HCT116 (cell line): Measurements from ENCODE around the gene FHIT. TPM values are rescaled to one million over a fixed set of nuclear protein-coding genes. Genes with fewer than 3 reads are reported as not detected.

ENCODE experiments used
- ATAC-seq: fragments of 200-7000 bp; cut with Tn5 transposase; 2 replicates; pipeline ENCODE4 v1.9.1; 2020; ENCODE audit warnings: mild to moderate bottlenecking, moderate library complexity
- BruUV-seq: library from RNA; stranded (reverse); fragments of 400-500 nt; replicated peaks from 2 replicates; lab custom pipeline; 2021; lab: Mats Ljungman, UMichigan
- CTCF ChIA-PET: fragments of 300-600 bp; sonication (Branson Sonifier 250); formaldehyde crosslinking; loops from one replicate; lab custom pipeline; 2021; ENCODE audit warnings: antibody characterized with exemption; lab: Charles Lee
- POLR2A ChIA-PET: fragments of 300-600, 350-600 bp; sonication (Branson Sonifier 250); formaldehyde crosslinking; loops from one replicate; lab custom pipeline; 2021; ENCODE audit warnings: antibody characterized with exemption; lab: Charles Lee
- RAD21 ChIA-PET, 2 experiments: fragments of 300-600 bp; sonication (Branson Sonifier 250); formaldehyde crosslinking; loops; one replicate each; lab custom pipeline; 2023; ENCODE audit warnings: low total read pairs in 2 of 2; ENCODE audit not compliant: uncharacterized antibody in 2 of 2, unreplicated experiment in 2 of 2, low non-redundant PET in 1 of 2; lab: Charles Lee
- DNase-seq: peaks from one replicate; pipeline ENCODE4 v3.0.0-alpha.2; 2010; ENCODE audit warnings: low read depth, low spot score
- H2AFZ ChIP-seq: fragments of 200-600 bp; shearing (Covaris generic), sonication (generic); 2 replicates; pipeline ENCODE4 v1.6.1; 2017; ENCODE audit warnings: low read depth, mixed run types, mixed read lengths, antibody characterized with exemption, low read length; ENCODE audit not compliant: poor library complexity, severe bottlenecking
- H3K27ac ChIP-seq: 2 replicates; pipeline ENCODE4 v1.5.1; 2012; ENCODE audit warnings: low read depth, low read length
- H3K27me3 ChIP-seq: fragments of 200-600 bp; sonication (generic); 2 replicates; pipeline ENCODE4 v1.6.1; 2016; ENCODE audit warnings: mixed run types, low read length, mixed read lengths; ENCODE audit not compliant: insufficient read depth
- H3K36me3 ChIP-seq, 2 experiments: fragments of 200-500 bp in 1 of 2; fragments of 200-600 bp in 1 of 2; sonication (Bioruptor generic) in 1 of 2; sonication (generic) in 1 of 2; 2 replicates each; pipeline versions ENCODE4 v1.5.1 to v1.6.1; 2014 to 2016; ENCODE audit warnings: low read length in 2 of 2, inconsistent platforms in 1 of 2, mixed read lengths in 1 of 2, mixed run types in 1 of 2; ENCODE audit not compliant: insufficient read depth in 2 of 2, control insufficient read depth in 1 of 2
- H3K4me1 ChIP-seq, 2 experiments: fragments of 200-600 bp in 1 of 2; sonication (generic) in 1 of 2; 2 replicates each; pipeline versions ENCODE4 v1.5.1 to v1.6.1; 2012 to 2017; ENCODE audit warnings: low read length in 2 of 2, inconsistent platforms in 1 of 2, mild to moderate bottlenecking in 1 of 2, mixed read lengths in 1 of 2, mixed run types in 1 of 2, moderate library complexity in 1 of 2; ENCODE audit not compliant: insufficient read depth in 2 of 2, control insufficient read depth in 1 of 2
- H3K4me2 ChIP-seq: fragments of 200-600 bp; sonication (generic); 2 replicates; pipeline ENCODE4 v1.6.1; 2017; ENCODE audit warnings: mixed run types, low read length, mixed read lengths
- H3K4me3 ChIP-seq, 2 experiments: fragments of 200-600 bp in 1 of 2; sonication (generic) in 1 of 2; replicated peaks in 1 of 2; 2 replicates each; pipeline ENCODE4 v1.5.1; 2011 to 2016; ENCODE audit warnings: low read length in 2 of 2, control low read depth in 1 of 2, low read depth in 1 of 2, mild to moderate bottlenecking in 1 of 2, mixed read lengths in 1 of 2, mixed run types in 1 of 2
- H3K79me2 ChIP-seq: fragments of 200-600 bp; sonication (generic); 2 replicates; pipeline ENCODE4 v1.6.1; 2017; ENCODE audit warnings: mild to moderate bottlenecking, mixed run types, low read length, moderate library complexity, mixed read lengths; ENCODE audit not compliant: insufficient read depth
- H3K9ac ChIP-seq: fragments of 200-600 bp; sonication (generic); 2 replicates; pipeline ENCODE4 v1.6.1; 2016; ENCODE audit warnings: low read length, mixed read lengths
- H3K9me2 ChIP-seq: fragments of 200-600 bp; sonication (generic), shearing (Covaris generic); 2 replicates; pipeline ENCODE4 v1.6.1; 2017; ENCODE audit warnings: mixed run types, mild to moderate bottlenecking, moderate library complexity; ENCODE audit not compliant: insufficient read depth
- H3K9me3 ChIP-seq, 2 experiments: fragments of 200-500 bp in 1 of 2; fragments of 200-600 bp in 1 of 2; sonication (Bioruptor generic) in 1 of 2; sonication (generic) in 1 of 2; 2 replicates each; pipeline ENCODE4 v1.6.1; 2014 to 2017; ENCODE audit warnings: low read length in 2 of 2, mixed read lengths in 2 of 2, inconsistent platforms in 1 of 2, low read depth in 1 of 2, mild to moderate bottlenecking in 1 of 2, mixed run types in 1 of 2, moderate library complexity in 1 of 2; ENCODE audit not compliant: control insufficient read depth in 1 of 2, insufficient read depth in 1 of 2
- H4K20me1 ChIP-seq: fragments of 200-600 bp; sonication (generic), shearing (Covaris generic); 2 replicates; pipeline ENCODE4 v1.6.1; 2017; ENCODE audit warnings: mixed run types, mild to moderate bottlenecking, moderate library complexity; ENCODE audit not compliant: insufficient read depth
- CBX3 ChIP-seq: IDR thresholded peaks from 2 replicates; pipeline ENCODE4 v1.6.1; 2012; ENCODE audit warnings: low read depth
- EZH2phosphoT487 ChIP-seq: fragments of 200-600 bp; IDR thresholded peaks from 2 replicates; pipeline ENCODE4 v1.6.1; 2018; ENCODE audit warnings: antibody characterized with exemption, borderline replicate concordance
- JUND ChIP-seq: IDR thresholded peaks from 2 replicates; pipeline ENCODE4 v1.6.1; 2012
- RAD21 ChIP-seq: IDR thresholded peaks from 2 replicates; pipeline ENCODE4 v1.6.1; 2012; ENCODE audit warnings: low read depth, mild to moderate bottlenecking
- SRF ChIP-seq: IDR thresholded peaks from 2 replicates; pipeline ENCODE4 v1.6.1; 2012; ENCODE audit warnings: low read depth
- TCF7L2 ChIP-seq: IDR thresholded peaks from 2 replicates; pipeline ENCODE4 v1.7.0; 2011; ENCODE audit warnings: borderline replicate concordance, inconsistent platforms; ENCODE audit not compliant: insufficient read depth, insufficient read length; ENCODE audit errors: extremely low read depth
- YY1 ChIP-seq: IDR thresholded peaks from 2 replicates; pipeline ENCODE4 v1.6.1; 2011; ENCODE audit warnings: low read length, low read depth, moderate library complexity, mild to moderate bottlenecking; ENCODE audit not compliant: insufficient replicate concordance; ENCODE audit errors: extremely low read depth
- intact Hi-C: fragments of 100-400 bp; cut with micrococcal nuclease; formaldehyde crosslinking; loops from 2 replicates; pipeline ENCODE4 v1.10.0; 2022
- total RNA-seq: library from RNA; stranded (reverse); gene quantifications from one replicate; pipeline ENCODE4 v1.2.1, GENCODE V29; 2021; ENCODE audit not compliant: unreplicated experiment
- TF ChIP-seq, protein P1 (sequence below): IDR thresholded peaks from 2 replicates; pipeline ENCODE4 v1.6.1; 2012; ENCODE audit warnings: low read depth
- TF ChIP-seq, protein P2 (sequence below): IDR thresholded peaks from 2 replicates; pipeline ENCODE4 v1.6.1; 2011; ENCODE audit warnings: mild to moderate bottlenecking, low read length, moderate library complexity; ENCODE audit not compliant: insufficient replicate concordance; ENCODE audit errors: extremely low read depth

Gene FHIT
- total RNA-seq, 1 experiment from 2014 or later: 20.1 TPM

DNA sequence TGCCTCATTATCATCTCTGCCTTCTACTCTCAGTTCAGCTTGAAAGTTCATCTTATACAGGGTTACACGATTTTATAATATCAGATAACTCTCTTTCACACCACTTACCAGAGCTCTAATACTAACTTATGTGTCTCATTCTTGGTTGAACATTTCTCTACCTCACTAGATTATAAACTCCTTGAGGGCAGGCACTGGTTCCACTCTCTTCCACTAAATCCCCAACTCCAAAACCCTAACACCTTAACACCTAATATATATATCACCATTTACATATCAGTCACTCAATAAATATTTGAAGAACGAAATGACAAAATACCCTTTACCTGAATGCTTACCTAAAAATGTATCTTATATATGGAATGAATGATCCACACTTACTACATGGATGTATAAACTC lies 977.2 kb downstream of the FHIT start:
- ATAC-seq: no peak
- Histone ChIP-seq H3K4me2 (no peak overlapping the region), H3K9ac (no peak overlapping the region), H3K4me1 (no peaks in the 10 kb centered on the region), H3K9me3 (no peaks in the 10 kb centered on the region), H3K27ac (no peak overlapping the region), H2AFZ (no peak overlapping the region), H3K9me2 (no peaks in the 10 kb centered on the region), H3K36me3 (no peaks in the 10 kb centered on the region), H3K79me2 (no peaks in the 10 kb centered on the region), H3K4me3 (no peak overlapping the region), H4K20me1 (no peaks in the 10 kb centered on the region), H3K27me3 (no peaks in the 10 kb centered on the region)
- ChIA-PET RAD21 (no interaction called here), POLR2A (no interaction called here), CTCF (no interaction called here)
- intact Hi-C loops: no loop called here
- TF ChIP-seq TCF7L2 (no peak), RAD21 (no peak), SRF (no peak), CBX3 (no peak), EZH2phosphoT487 (no peak), YY1 (no peak), JUND (no peak)
- TF ChIP-seq, protein P1, sequence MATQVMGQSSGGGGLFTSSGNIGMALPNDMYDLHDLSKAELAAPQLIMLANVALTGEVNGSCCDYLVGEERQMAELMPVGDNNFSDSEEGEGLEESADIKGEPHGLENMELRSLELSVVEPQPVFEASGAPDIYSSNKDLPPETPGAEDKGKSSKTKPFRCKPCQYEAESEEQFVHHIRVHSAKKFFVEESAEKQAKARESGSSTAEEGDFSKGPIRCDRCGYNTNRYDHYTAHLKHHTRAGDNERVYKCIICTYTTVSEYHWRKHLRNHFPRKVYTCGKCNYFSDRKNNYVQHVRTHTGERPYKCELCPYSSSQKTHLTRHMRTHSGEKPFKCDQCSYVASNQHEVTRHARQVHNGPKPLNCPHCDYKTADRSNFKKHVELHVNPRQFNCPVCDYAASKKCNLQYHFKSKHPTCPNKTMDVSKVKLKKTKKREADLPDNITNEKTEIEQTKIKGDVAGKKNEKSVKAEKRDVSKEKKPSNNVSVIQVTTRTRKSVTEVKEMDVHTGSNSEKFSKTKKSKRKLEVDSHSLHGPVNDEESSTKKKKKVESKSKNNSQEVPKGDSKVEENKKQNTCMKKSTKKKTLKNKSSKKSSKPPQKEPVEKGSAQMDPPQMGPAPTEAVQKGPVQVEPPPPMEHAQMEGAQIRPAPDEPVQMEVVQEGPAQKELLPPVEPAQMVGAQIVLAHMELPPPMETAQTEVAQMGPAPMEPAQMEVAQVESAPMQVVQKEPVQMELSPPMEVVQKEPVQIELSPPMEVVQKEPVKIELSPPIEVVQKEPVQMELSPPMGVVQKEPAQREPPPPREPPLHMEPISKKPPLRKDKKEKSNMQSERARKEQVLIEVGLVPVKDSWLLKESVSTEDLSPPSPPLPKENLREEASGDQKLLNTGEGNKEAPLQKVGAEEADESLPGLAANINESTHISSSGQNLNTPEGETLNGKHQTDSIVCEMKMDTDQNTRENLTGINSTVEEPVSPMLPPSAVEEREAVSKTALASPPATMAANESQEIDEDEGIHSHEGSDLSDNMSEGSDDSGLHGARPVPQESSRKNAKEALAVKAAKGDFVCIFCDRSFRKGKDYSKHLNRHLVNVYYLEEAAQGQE: no peak
- TF ChIP-seq, protein P2, sequence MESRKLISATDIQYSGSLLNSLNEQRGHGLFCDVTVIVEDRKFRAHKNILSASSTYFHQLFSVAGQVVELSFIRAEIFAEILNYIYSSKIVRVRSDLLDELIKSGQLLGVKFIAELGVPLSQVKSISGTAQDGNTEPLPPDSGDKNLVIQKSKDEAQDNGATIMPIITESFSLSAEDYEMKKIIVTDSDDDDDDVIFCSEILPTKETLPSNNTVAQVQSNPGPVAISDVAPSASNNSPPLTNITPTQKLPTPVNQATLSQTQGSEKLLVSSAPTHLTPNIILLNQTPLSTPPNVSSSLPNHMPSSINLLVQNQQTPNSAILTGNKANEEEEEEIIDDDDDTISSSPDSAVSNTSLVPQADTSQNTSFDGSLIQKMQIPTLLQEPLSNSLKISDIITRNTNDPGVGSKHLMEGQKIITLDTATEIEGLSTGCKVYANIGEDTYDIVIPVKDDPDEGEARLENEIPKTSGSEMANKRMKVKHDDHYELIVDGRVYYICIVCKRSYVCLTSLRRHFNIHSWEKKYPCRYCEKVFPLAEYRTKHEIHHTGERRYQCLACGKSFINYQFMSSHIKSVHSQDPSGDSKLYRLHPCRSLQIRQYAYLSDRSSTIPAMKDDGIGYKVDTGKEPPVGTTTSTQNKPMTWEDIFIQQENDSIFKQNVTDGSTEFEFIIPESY: no peak
- DNase-seq: no peak
- BruUV-seq: no TSS peak
